Measurements from ENCODE around the gene MFSD8. TPM values are rescaled to one million over a fixed set of nuclear protein-coding genes. Genes with fewer than 3 reads are reported as not detected.
"Not testable (repeated sequence)": the region's sequence is repeated elsewhere in the genome, so short reads cannot be mapped to it uniquely, and the experiment has no call there.

Gene MFSD8
- 18.8 TPM for total RNA-seq

DNA sequence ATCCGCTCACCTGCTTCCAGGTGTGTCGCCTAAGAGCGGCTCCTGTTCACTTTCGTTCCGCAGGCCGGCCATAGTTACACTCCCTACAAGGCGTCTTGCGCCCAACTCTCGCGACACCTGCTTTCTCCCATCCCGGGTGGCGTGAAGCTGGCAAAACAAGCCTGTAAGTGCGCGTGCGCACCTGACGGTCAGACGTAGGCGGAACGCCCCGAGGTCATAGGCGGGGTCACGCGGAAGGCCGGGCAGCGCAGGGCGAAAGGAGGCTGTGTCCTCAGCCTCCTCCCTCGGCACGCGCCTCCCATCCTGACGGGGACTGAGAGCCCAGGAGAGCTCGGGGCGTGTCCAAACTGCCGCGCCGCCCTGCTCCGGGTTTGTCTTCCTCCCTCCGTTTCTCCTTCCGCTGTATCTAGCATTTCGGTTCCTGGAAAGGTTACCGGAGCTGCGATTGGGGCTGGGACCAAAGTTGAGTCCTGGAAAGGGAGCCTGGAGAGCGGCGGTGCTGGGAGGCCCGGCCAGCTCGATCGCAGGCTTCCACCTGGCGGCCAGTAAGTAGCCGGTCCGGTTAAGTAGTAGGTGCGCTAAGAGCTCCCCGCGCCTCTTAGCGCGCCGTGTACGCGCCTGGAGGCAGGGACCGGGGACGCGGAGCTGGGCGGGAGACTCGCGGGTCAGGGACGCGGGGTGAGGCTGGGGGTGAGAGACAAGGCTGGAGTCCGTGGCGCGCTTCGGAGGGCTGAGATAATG lies at the start of gene MFSD8, which contains the start of gene ABHD18:
MFSD8 (minus strand) TSS at position 112 of the 741 bp plus-strand sequence; CDS start at position 72, 40 bp downstream.
ABHD18 (plus strand) TSS at position 345 of the 741 bp plus-strand sequence. CDS start 17,550 bp downstream, outside the sequence.
- ATAC-seq, result peak; percentile 100

DNA sequence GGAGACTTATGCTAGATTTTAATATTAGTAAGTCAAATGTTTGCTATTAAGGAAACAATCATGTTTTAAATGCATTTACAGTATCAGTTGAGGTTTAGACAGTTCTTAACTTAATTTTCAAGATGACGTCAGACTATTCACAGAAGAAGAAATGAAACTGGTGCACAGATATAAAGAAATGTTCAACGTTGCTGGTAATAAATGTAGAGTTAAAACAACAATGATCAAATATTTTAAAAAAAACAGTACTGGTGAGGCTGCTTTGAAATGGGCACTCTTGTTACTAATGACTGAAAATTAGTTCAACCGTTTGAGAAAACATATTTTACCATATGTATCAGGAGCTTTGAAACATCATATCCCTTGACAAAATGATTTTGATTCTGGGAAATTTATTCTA lies 44.5 kb upstream of the MFSD8 start:
- no peak for ATAC-seq

- no peak for ATAC-seq
Observed at GRCh38 chr4:128006592-128006991, 41.6 kb upstream of the MFSD8 start.

DNA sequence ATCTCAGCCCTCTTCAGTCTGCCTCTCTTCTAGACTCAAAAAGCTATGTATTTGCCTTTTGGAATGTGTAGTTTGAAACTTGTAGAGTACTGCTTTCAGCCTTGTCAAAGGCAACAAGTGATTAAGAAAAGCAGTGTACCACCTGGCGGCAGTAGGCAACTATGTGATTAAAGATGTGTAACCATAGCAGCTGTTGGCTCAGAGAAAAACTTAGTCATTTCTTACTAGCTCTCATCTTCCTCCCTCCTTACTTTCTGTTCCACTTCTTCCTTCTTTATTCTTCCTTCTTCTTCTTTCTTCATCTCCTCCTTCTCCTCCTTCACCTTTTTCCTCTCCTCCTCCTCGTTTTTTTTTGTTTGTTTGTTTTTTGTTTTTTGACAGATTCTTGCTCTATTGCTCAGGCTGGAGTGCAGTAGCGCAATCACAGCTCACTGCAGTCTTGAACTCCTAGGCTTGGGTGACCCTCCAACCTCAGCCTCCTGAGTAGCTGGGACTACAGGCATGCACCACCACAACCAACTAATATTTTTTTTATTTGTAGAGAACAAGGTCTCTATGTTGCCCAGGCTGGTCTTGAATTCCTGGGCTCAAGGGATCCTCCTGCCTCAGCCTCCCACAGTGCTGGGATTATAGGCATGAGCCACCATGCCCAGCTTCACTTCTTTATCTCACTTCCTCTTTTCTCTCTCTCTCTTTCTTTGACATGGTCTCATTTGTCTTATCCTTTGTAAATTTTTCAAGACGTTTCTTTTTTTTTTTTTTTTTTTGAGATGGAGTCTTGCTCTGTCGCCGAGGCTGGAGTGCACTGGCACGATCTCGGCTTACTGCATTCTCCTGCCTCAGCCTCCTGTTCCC lies 32.8 kb upstream of the MFSD8 start:
- ATAC-seq, result peak; percentile 56

DNA sequence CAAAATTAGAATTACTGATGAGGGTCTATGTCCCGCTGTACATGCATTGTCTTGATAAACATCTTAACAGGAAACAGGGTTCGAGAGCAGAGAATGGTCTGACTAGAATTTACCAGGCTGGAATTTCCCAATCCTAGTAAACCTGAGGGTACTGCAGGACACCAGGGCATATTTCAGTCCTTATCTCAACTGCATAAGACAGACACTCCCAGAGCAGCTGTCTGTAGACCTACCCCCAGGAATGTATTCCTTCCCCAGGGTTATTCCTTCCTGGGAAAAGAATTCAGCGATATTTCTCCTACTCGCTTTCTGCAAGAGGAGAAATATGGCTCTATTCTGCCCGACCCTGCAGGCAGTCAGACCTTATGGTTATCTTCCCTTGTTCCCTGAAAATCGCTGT lies 31.5 kb upstream of the MFSD8 start:
- ATAC-seq, result not testable (repeated sequence)

GRCh38 chr4:127995776-127996175 lies 30.8 kb upstream of the MFSD8 start:
- ATAC-seq, result no peak

DNA sequence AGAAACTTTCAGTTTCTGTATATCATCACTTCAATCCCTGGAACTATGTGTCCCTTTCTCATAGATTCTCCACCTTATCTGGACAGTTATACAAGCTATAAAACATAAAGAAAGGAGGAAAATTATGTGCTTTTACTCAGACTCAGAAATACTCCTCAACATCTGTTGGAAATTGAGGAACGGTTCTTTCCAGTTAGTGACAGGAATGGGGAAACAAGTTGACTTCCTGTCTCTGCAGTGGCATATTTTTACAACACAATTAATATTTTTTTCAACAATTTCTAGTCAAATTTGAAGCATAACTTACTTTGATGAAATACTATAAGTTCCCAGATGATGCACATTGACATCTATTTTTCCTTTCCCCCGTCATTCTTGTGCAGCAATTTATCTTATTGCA lies 28.2 kb upstream of the MFSD8 start:
- ATAC-seq, result no peak

DNA sequence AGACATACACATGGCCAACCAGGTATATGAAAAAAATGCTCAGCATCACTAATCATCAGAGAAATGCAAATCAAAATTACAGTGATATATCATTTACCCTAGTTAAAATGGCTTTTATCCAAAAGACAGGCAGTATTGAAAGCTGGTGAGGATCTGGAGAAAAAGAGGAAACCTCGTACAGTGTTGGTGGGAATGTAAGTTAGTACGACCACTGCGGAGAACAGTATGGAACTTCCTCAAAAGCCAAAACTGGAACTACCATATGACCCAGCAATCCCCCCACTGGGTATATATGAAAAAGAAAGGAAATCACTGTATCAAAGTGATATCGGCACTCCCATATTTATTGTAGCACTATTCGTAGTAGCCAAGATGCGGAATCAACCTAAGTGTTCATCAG lies 23.7 kb upstream of the MFSD8 start:
- ATAC-seq, result no peak

- no peak for ATAC-seq
Observed at GRCh38 chr4:127985989-127986388, 21.0 kb upstream of the MFSD8 start.

GRCh38 chr4:127982445-127982844 lies 17.5 kb upstream of the MFSD8 start:
- ATAC-seq, result no peak

DNA sequence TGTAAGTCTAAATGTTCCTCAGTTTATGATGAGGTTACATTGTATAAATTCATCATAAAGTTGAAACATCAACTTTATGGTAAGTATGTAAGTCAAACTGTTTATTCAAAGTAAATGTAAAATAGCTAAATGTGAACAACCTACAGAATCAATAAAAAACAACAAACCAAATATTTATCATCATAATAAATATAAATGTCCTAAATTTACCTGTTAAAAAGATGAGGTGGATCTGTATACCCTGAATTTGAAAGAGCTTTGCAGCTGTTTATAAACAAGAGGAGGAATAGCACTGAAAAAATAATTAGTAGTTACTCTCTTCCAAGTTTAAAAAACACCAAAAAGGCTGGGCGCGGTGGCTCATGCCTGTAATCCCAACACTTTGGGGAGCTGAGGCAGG lies 14.0 kb upstream of the MFSD8 start:
- no peak for ATAC-seq

GRCh38 chr4:127975121-127975770 lies 10.3 kb upstream of the MFSD8 start:
- ATAC-seq, result no peak

- ATAC-seq, result not testable (repeated sequence)
Observed at GRCh38 chr4:127970925-127971324, 6.0 kb upstream of the MFSD8 start.

DNA sequence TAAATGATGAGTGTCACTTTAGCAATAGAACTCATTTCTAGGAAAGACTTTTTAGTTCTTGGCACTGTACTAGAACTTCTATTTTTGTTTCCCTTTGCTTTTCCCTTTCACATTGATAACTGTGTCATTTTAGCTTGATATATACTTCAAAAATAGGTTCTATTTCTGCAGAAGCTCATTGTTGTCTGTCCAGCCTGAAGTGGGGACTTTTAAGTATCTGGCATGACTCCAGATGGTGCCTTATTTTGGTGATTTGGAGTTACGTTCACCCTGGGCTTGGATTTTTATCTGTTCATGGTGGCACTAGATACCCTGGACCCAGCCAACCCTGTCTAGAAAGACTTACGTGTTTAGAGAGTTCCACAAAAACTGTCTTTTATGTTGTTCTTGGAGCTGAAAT lies 3.6 kb upstream of the MFSD8 start:
- no peak for ATAC-seq

GRCh38 chr4:127967141-127967775 lies 2.3 kb upstream of the MFSD8 start:
- no peak for ATAC-seq

DNA sequence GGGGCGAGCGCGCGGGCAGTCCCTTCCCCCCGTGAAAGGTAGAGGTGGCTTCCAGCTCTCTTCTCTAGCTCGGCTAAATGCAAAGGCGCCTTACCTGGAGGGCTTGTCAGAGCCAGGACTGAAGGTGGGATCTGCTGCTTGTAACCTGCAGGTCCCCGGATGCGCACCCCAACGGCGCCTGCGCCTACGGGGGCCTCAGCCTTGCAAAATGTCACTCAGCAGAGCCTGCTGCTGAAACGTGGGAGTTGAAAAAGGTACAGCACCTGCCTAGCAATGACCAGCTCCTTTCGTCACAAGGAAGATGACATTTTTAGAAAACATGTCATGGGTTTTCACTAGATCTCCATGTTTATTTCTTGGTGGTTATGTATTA lies 816 bp upstream of the MFSD8 start:
- ATAC-seq, result peak; percentile 27

- ATAC-seq, result not testable (repeated sequence)
Observed at GRCh38 chr4:127964426-127965061, 429 bp downstream of the MFSD8 start.

GRCh38 chr4:127963633-127964398 lies 1.2 kb downstream of the MFSD8 start:
- not testable (repeated sequence) for ATAC-seq

DNA sequence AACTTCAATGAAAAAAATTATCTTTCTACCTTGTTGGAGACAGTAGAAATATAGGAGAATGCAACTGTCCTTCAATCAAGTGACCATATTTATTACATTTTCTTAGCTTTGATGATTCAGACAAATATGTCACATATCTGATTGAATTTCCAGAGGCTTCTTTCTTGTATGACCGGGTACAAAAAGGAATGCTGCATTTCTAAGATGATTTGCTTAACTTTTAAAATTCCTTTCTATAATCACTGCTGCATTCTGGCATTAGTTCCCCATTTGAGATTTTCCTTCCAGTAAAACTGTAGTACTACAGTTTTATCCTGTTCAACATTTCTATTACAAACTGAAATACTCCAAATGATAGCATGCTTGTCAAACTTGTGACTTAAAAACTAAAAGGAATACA lies 5.2 kb downstream of the MFSD8 start:
- ATAC-seq, result no peak

DNA sequence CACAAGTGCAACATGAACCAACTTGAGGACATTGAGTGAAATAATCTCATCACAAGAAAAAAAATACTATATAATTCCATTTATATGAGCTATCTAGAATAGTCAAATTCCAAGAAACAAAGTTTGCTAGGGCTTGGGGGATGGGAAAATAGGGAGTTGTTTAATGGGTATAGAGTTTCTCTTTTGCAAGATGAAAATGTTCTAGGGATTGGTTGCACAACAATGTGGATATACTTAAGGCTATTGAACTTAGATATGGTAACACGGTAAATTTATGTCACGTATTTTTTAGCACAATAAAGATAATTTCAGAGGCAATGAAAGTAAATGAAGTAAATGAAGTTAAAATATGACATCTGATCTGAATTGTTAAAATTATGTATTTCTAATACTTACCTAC lies 7.9 kb downstream of the MFSD8 start:
- ATAC-seq, result no peak

DNA sequence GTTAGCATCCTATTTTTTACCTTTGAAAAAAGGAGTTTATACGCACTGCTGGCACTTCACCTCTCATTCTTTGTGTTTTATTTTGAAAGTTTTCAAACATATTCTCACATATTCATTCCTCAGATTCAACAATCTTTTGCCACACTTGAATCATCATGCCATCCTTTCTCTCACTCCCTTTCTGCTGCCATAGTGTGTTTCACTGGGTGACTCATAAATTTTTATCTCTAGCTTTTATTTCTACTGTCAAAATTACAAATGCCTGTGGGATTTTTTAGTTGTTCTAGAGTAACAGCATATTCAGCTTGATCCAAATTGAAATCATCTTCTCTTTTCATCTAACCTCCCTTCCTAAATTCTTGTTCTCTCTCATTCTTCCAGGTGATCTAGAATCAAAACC lies 28.0 kb downstream of the MFSD8 start:
- ATAC-seq, result no peak
